Keratinocyte (primary cell): Measurements from ENCODE around the gene MINK1.

Source experiments
- CTCF ChIP-seq, 3 experiments: IDR thresholded peaks in 1 of 3; conservative IDR thresholded peaks in 1 of 3; optimal IDR thresholded peaks in 1 of 3; 2 replicates in 2 of 3; 3 replicates in 1 of 3; pipeline versions ENCODE3 to v1.5.1; 2011; ENCODE audit warnings: low read length in 3 of 3, mild to moderate bottlenecking in 3 of 3, moderate library complexity in 2 of 3, control low read depth in 1 of 3, inconsistent platforms in 1 of 3; ENCODE audit not compliant: insufficient read depth in 2 of 3; ENCODE audit errors: extremely low read depth in 1 of 3
- EZH2 ChIP-seq: IDR thresholded peaks from one replicate; pipeline ENCODE4 v1.6.1; 2012; ENCODE audit warnings: inconsistent platforms, mild to moderate bottlenecking, low read length, moderate library complexity

GRCh38 chr17:4901108-4901647 lies 68.0 kb downstream of the MINK1 start:
- TF ChIP-seq CTCF (optimal IDR thresholded peaks at IDR 0.05 in 1 of 3, IDR thresholded peaks at IDR 0.05 in 1 of 3, conservative IDR thresholded peaks at IDR 0.05 in 1 of 3; ENCODE audit: extremely low read depth in 1 of 3, insufficient read depth in 2 of 3, low read length in 3 of 3) (no peak), EZH2 (no peak)
